HepG2 (cell line): ENCODE data around the gene CHRD. TPM values are rescaled to one million over a fixed set of nuclear protein-coding genes. Genes with fewer than 3 reads are reported as not detected.

Experiments used
- BHLHE40 ChIP-seq: IDR thresholded peaks from 2 replicates; pipeline ENCODE4 v1.6.1; 2011; ENCODE audit warnings: low read length, improper control_type of control experiment
- GABPB1 ChIP-seq: IDR thresholded peaks from 2 replicates; pipeline ENCODE4 v1.6.1; 2016; ENCODE audit warnings: mild to moderate bottlenecking, missing genetic modification reagents, moderate library complexity, missing compliant biosample characterization
- HNRNPL ChIP-seq: fragments of 200-400 bp; formaldehyde crosslinking; IDR thresholded peaks from 2 replicates; pipeline ENCODE4 v1.6.1; 2017; ENCODE audit warnings: mild to moderate bottlenecking, low read depth, low read length
- LCORL ChIP-seq, 2 experiments: fragments of 450-650 bp in 1 of 2; sonication (generic) in 1 of 2; formaldehyde crosslinking in 1 of 2; IDR thresholded peaks; 2 replicates each; pipeline versions ENCODE4 v1.5.0 to v1.6.1; 2017 to 2020; ENCODE audit warnings: antibody characterized with exemption in 1 of 2, missing genetic modification reagents in 1 of 2
- MXD4 ChIP-seq: IDR thresholded peaks from 2 replicates; pipeline ENCODE4 v1.6.1; 2016; ENCODE audit warnings: mild to moderate bottlenecking, missing biosample characterization, missing genetic modification reagents
- RORA ChIP-seq: sonication (generic); formaldehyde crosslinking; IDR thresholded peaks from 2 replicates; pipeline ENCODE4 v1.5.0; 2020; ENCODE audit warnings: mild to moderate bottlenecking, missing genetic modification reagents, moderate library complexity
- SP4 ChIP-seq: sonication (generic); formaldehyde crosslinking; IDR thresholded peaks from 2 replicates; pipeline ENCODE4 v1.8.1; 2023; ENCODE audit warnings: mild to moderate bottlenecking, missing genetic modification reagents
- SRSF1 ChIP-seq: fragments of 200-400 bp; formaldehyde crosslinking; optimal IDR thresholded peaks from 2 replicates; pipeline ENCODE3; 2017; ENCODE audit warnings: mild to moderate bottlenecking, low read depth, low read length, moderate library complexity
- THYN1 ChIP-seq: sonication (generic); formaldehyde crosslinking; IDR thresholded peaks from 2 replicates; pipeline ENCODE4 v1.8.1; 2023; ENCODE audit warnings: low read depth, mild to moderate bottlenecking, moderate library complexity, missing genetic modification reagents, borderline replicate concordance
- TOE1 ChIP-seq: sonication (generic); formaldehyde crosslinking; IDR thresholded peaks from 2 replicates; pipeline ENCODE4 v1.4.0; 2020; ENCODE audit warnings: mild to moderate bottlenecking, missing genetic modification reagents
- ZFP36 ChIP-seq: fragments of 150-350 bp; IDR thresholded peaks from 2 replicates; pipeline ENCODE4 v1.6.1; 2018; ENCODE audit warnings: borderline replicate concordance, low read length, low read depth; ENCODE audit not compliant: partially characterized antibody
- ZFP82 ChIP-seq: sonication (generic); formaldehyde crosslinking; IDR thresholded peaks from 2 replicates; pipeline ENCODE4 v1.5.1; 2020; ENCODE audit warnings: mild to moderate bottlenecking, missing genetic modification reagents, borderline replicate concordance
- ZFX ChIP-seq: sonication (generic); formaldehyde crosslinking; IDR thresholded peaks from 2 replicates; pipeline ENCODE4 v1.4.0; 2020; ENCODE audit warnings: mild to moderate bottlenecking, low read depth, missing genetic modification reagents, moderate library complexity
- ZMYM4 ChIP-seq: sonication (generic); formaldehyde crosslinking; IDR thresholded peaks from 2 replicates; pipeline ENCODE4 v1.8.1; 2023; ENCODE audit warnings: mild to moderate bottlenecking, missing genetic modification reagents
- ZNF12 ChIP-seq: sonication (generic); formaldehyde crosslinking; IDR thresholded peaks from 2 replicates; pipeline ENCODE4 v1.5.0; 2020; ENCODE audit warnings: missing genetic modification reagents
- ZNF121 ChIP-seq: sonication (generic); formaldehyde crosslinking; IDR thresholded peaks from 2 replicates; pipeline ENCODE4 v1.5.0; 2020; ENCODE audit warnings: mild to moderate bottlenecking, missing genetic modification reagents
- polyA plus RNA-seq, 8 experiments: library from polyadenylated mRNA; depleted of rRNA in 3 of 8; stranded (reverse) in 7 of 8; unstranded in 1 of 8; fragments of >200 nt; fragmentation: Illumina TruSeq in 4 of 8; extraction: Trizol in 4 of 8; gene quantifications; 2 replicates each; pipeline versions ENCODE4 v1.2.1 to v1.2.3, GENCODE V29; 2011 to 2016; ENCODE audit warnings: low read depth in 4 of 8, missing spikeins in 1 of 8, mixed read lengths in 1 of 8; ENCODE audit not compliant: insufficient read depth in 1 of 8
- total RNA-seq, 5 experiments: library from RNA; depleted of rRNA; stranded (reverse); fragments of >200 nt; fragmentation: Illumina TruSeq; extraction: Trizol; gene quantifications; 2 replicates each; pipeline ENCODE4 v1.2.3, GENCODE V29; 2016; ENCODE audit warnings: low read depth in 1 of 5
- TF ChIP-seq, protein P1 (sequence below): IDR thresholded peaks from 2 replicates; pipeline ENCODE4 v1.6.1; 2016; ENCODE audit warnings: mild to moderate bottlenecking
- TF ChIP-seq, protein P2 (sequence below): sonication (generic); formaldehyde crosslinking; IDR thresholded peaks from 2 replicates; pipeline ENCODE4 v1.8.0; 2022; ENCODE audit warnings: missing genetic modification reagents, mild to moderate bottlenecking, moderate library complexity, borderline replicate concordance
- TF ChIP-seq, protein P3 (sequence below): sonication (generic); formaldehyde crosslinking; IDR thresholded peaks from 2 replicates; pipeline ENCODE4 v1.4.0; 2020; ENCODE audit warnings: missing genetic modification reagents, borderline replicate concordance
- TF ChIP-seq, protein P4 (sequence below): sonication (generic); formaldehyde crosslinking; IDR thresholded peaks from 2 replicates; pipeline ENCODE4 v1.5.1; 2020; ENCODE audit warnings: missing genetic modification reagents, mild to moderate bottlenecking, borderline replicate concordance

The CHRD gene
- total and polyA plus RNA-seq, 2 of the 13 experiments (the other 11 are each of a cell fraction or from before 2014, with no cell fraction given) = 22.2 to 35.2 TPM

DNA sequence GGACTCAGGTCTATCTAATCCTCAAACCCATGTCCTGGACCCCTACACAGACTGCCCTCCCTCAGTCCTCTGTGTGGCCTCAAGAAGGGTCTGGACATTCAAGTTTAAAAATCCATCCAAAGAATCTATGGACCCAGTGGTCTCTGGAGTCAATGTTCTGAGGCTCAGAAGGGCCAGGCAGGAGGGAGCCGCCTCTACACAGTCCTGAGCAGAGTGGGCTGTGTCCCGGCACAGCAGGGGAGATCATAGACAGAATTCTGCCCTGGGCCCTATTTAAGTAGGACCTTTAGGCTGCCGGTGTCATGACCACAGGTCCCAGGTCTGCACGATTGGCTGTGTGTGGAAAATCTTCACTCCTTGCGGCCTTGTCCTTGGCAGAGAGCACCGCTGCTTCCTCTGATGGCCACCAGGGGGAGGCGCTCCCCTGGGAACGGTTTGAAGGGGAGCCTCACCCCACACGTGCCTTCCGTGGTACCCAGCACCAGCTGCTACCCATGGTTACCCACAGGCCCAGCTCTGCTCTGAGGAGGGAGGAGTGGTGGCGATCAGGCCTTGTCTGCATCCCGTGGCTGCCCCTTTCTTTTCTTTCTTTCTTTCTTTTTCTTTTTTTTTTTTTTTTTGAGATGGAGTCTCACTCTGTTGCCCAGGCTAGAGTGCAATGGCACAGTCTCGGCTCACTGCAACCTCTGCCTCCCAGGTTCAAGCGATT lies 37.9 kb downstream of the CHRD start (continued):
- 0 out of 2 replicates have a peak, but pooled peaks have one; percentile 22 for TF ChIP-seq ZNF12 (CRISPR knock-in tag)
- TF ChIP-seq ZFP82 (CRISPR knock-in tag) = no peak
- no peak for TF ChIP-seq ZFP36
- peak; percentile 84 for TF ChIP-seq ZFX
- no peak for TF ChIP-seq THYN1 (CRISPR knock-in tag)
- peak; percentile 67; the same call in 1 of the 2 replicates for TF ChIP-seq HNRNPL
- TF ChIP-seq, protein P1, sequence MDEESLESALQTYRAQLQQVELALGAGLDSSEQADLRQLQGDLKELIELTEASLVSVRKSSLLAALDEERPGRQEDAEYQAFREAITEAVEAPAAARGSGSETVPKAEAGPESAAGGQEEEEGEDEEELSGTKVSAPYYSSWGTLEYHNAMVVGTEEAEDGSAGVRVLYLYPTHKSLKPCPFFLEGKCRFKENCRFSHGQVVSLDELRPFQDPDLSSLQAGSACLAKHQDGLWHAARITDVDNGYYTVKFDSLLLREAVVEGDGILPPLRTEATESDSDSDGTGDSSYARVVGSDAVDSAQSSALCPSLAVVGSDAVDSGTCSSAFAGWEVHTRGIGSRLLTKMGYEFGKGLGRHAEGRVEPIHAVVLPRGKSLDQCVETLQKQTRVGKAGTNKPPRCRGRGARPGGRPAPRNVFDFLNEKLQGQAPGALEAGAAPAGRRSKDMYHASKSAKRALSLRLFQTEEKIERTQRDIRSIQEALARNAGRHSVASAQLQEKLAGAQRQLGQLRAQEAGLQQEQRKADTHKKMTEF = no peak
- TF ChIP-seq SRSF1 = no peak
- TF ChIP-seq, protein P2, sequence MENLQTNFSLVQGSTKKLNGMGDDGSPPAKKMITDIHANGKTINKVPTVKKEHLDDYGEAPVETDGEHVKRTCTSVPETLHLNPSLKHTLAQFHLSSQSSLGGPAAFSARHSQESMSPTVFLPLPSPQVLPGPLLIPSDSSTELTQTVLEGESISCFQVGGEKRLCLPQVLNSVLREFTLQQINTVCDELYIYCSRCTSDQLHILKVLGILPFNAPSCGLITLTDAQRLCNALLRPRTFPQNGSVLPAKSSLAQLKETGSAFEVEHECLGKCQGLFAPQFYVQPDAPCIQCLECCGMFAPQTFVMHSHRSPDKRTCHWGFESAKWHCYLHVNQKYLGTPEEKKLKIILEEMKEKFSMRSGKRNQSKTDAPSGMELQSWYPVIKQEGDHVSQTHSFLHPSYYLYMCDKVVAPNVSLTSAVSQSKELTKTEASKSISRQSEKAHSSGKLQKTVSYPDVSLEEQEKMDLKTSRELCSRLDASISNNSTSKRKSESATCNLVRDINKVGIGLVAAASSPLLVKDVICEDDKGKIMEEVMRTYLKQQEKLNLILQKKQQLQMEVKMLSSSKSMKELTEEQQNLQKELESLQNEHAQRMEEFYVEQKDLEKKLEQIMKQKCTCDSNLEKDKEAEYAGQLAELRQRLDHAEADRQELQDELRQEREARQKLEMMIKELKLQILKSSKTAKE = no peak
- TF ChIP-seq, protein P3, sequence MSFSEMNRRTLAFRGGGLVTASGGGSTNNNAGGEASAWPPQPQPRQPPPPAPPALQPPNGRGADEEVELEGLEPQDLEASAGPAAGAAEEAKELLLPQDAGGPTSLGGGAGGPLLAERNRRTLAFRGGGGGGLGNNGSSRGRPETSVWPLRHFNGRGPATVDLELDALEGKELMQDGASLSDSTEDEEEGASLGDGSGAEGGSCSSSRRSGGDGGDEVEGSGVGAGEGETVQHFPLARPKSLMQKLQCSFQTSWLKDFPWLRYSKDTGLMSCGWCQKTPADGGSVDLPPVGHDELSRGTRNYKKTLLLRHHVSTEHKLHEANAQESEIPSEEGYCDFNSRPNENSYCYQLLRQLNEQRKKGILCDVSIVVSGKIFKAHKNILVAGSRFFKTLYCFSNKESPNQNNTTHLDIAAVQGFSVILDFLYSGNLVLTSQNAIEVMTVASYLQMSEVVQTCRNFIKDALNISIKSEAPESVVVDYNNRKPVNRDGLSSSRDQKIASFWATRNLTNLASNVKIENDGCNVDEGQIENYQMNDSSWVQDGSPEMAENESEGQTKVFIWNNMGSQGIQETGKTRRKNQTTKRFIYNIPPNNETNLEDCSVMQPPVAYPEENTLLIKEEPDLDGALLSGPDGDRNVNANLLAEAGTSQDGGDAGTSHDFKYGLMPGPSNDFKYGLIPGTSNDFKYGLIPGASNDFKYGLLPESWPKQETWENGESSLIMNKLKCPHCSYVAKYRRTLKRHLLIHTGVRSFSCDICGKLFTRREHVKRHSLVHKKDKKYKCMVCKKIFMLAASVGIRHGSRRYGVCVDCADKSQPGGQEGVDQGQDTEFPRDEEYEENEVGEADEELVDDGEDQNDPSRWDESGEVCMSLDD (CRISPR knock-in tag) = peak; percentile 71; the same call in 1 of the 2 replicates
- TF ChIP-seq MXD4 (CRISPR knock-in tag) = peak; percentile 56; the same call in 1 of the 2 replicates
- 0 out of 2 replicates have a peak, but pooled peaks have one; percentile 14 for TF ChIP-seq SP4 (CRISPR knock-in tag)
- TF ChIP-seq ZNF121 (CRISPR knock-in tag) = peak; percentile 45
- peak; percentile 88 for TF ChIP-seq BHLHE40
- TF ChIP-seq TOE1 = no peak
- TF ChIP-seq LCORL (IDR thresholded peaks at IDR 0.05) = no peak
- TF ChIP-seq LCORL (CRISPR knock-in tag; IDR thresholded peaks at IDR 0.05) = peak; percentile 47; the same call in 1 of the 2 replicates
- 0 out of 2 replicates have a peak, but pooled peaks have one; percentile 20 for TF ChIP-seq ZMYM4
- no peak for TF ChIP-seq RORA (CRISPR knock-in tag)
- peak; percentile 35; the same call in 1 of the 2 replicates for TF ChIP-seq GABPB1 (CRISPR knock-in tag)
- TF ChIP-seq, protein P4, sequence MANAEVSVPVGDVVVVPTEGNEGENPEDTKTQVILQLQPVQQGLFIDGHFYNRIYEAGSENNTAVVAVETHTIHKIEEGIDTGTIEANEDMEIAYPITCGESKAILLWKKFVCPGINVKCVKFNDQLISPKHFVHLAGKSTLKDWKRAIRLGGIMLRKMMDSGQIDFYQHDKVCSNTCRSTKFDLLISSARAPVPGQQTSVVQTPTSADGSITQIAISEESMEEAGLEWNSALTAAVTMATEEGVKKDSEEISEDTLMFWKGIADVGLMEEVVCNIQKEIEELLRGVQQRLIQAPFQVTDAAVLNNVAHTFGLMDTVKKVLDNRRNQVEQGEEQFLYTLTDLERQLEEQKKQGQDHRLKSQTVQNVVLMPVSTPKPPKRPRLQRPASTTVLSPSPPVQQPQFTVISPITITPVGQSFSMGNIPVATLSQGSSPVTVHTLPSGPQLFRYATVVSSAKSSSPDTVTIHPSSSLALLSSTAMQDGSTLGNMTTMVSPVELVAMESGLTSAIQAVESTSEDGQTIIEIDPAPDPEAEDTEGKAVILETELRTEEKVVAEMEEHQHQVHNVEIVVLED (CRISPR knock-in tag) = no peak
